Neuronal stem cell (in vitro differentiated cells): Measurements from ENCODE around the gene PPP2R5A.

Experiments
- DNase-seq: peaks from one replicate; pipeline ENCODE4 v3.0.0-alpha.2; 2013; ENCODE audit warnings: low spot score
- H2AFZ ChIP-seq: one replicate; pipeline ENCODE4 v1.6.1; 2013; ENCODE audit warnings: mild to moderate bottlenecking, low read length, inconsistent platforms
- H2AK5ac ChIP-seq: 2 replicates; pipeline ENCODE4 v1.6.1; 2013; ENCODE audit warnings: low read depth, mild to moderate bottlenecking, inconsistent platforms, low read length, moderate library complexity, mixed read lengths
- H2BK120ac ChIP-seq: 2 replicates; pipeline ENCODE4 v1.6.1; 2013; ENCODE audit warnings: low read depth, mild to moderate bottlenecking, inconsistent platforms, low read length, moderate library complexity, mixed read lengths
- H2BK12ac ChIP-seq: one replicate; pipeline ENCODE4 v1.6.1; 2013; ENCODE audit warnings: low read length, inconsistent platforms
- H2BK15ac ChIP-seq: 2 replicates; pipeline ENCODE4 v1.6.1; 2013; ENCODE audit warnings: mild to moderate bottlenecking, low read length, inconsistent platforms, mixed read lengths
- H2BK5ac ChIP-seq: one replicate; pipeline ENCODE4 v1.6.1; 2013; ENCODE audit warnings: inconsistent platforms, mild to moderate bottlenecking, low read length, moderate library complexity
- H3K14ac ChIP-seq: one replicate; pipeline ENCODE4 v1.6.1; 2013; ENCODE audit warnings: low read length, inconsistent platforms
- H3K18ac ChIP-seq: 2 replicates; pipeline ENCODE4 v1.6.1; 2013; ENCODE audit warnings: low read length, inconsistent platforms
- H3K23ac ChIP-seq: 2 replicates; pipeline ENCODE4 v1.6.1; 2013; ENCODE audit warnings: low read depth, mild to moderate bottlenecking, mixed read lengths, low read length, inconsistent platforms; ENCODE audit not compliant: poor library complexity
- H3K27ac ChIP-seq: replicated peaks from 3 replicates; pipeline ENCODE4 v1.5.1; 2013; ENCODE audit warnings: low read length, inconsistent platforms
- H3K27me3 ChIP-seq, 3 experiments: 2 replicates each; pipeline ENCODE4 v1.6.1; 2013; ENCODE audit warnings: low read length in 3 of 3, mild to moderate bottlenecking in 2 of 3, inconsistent platforms in 1 of 3, low read depth in 1 of 3, mixed read lengths in 1 of 3, moderate library complexity in 1 of 3; ENCODE audit not compliant: control insufficient read depth in 3 of 3, insufficient read depth in 3 of 3
- H3K36me3 ChIP-seq, 2 donors: replicated peaks in 1 of 2; 2 replicates each; pipeline ENCODE4 v1.6.1; 2013; ENCODE audit warnings: low read length in 2 of 2; ENCODE audit not compliant: control insufficient read depth in 2 of 2, insufficient read depth in 2 of 2
- H3K4ac ChIP-seq: 2 replicates; pipeline ENCODE4 v1.6.1; 2013; ENCODE audit warnings: inconsistent platforms, mild to moderate bottlenecking, low read length, moderate library complexity
- H3K4me1 ChIP-seq, 2 donors: 1 replicate in 1 of 2; 2 replicates in 1 of 2; pipeline ENCODE4 v1.6.1; 2013; ENCODE audit warnings: low read length in 2 of 2, low read depth in 1 of 2; ENCODE audit not compliant: control insufficient read depth in 2 of 2, insufficient read depth in 1 of 2
- H3K4me2 ChIP-seq: one replicate; pipeline ENCODE4 v1.6.1; 2013; ENCODE audit warnings: mild to moderate bottlenecking, low read length, inconsistent platforms; ENCODE audit not compliant: insufficient read depth, poor library complexity, severe bottlenecking
- H3K4me3 ChIP-seq, 2 donors: 2 replicates each; pipeline ENCODE4 v1.5.1; 2013; ENCODE audit warnings: low read length in 2 of 2, mild to moderate bottlenecking in 2 of 2, inconsistent platforms in 1 of 2, moderate library complexity in 1 of 2
- H3K79me1 ChIP-seq: one replicate; pipeline ENCODE4 v1.6.1; 2013; ENCODE audit warnings: low read depth, mild to moderate bottlenecking, inconsistent platforms, low read length, moderate library complexity
- H3K9ac ChIP-seq: one replicate; pipeline ENCODE4 v1.6.1; 2013; ENCODE audit warnings: mild to moderate bottlenecking, low read depth, low read length, inconsistent platforms; ENCODE audit not compliant: poor library complexity
- H3K9me3 ChIP-seq, 2 donors: replicated peaks in 1 of 2; 2 replicates each; pipeline versions ENCODE3 to v1.6.1; 2013; ENCODE audit warnings: low read length in 2 of 2, mild to moderate bottlenecking in 2 of 2, inconsistent platforms in 1 of 2, low read depth in 1 of 2, mixed read lengths in 1 of 2, moderate library complexity in 1 of 2; ENCODE audit not compliant: control insufficient read depth in 2 of 2, insufficient read depth in 1 of 2
- H4K8ac ChIP-seq: one replicate; pipeline ENCODE4 v1.6.1; 2013; ENCODE audit warnings: low read depth, mild to moderate bottlenecking, inconsistent platforms, low read length, moderate library complexity
- H4K91ac ChIP-seq: one replicate; pipeline ENCODE4 v1.6.1; 2013; ENCODE audit warnings: low read length, low read depth, mild to moderate bottlenecking, inconsistent platforms; ENCODE audit not compliant: poor library complexity
- WGBS, 2 donors: extraction: QIAGEN DNeasy Blood & Tissue Kit; methylation state at CpG; one replicate each; pipeline ENCODE4 v1.1.7; 2013; ENCODE audit warnings: missing lambda C conversion rate in 2 of 2, mixed read lengths in 1 of 2; ENCODE audit not compliant: insufficient read length in 2 of 2, insufficient replicate concordance in 1 of 2; ENCODE audit errors: extremely low coverage in 2 of 2; 5-methylcytosine and 5-hydroxymethylcytosine counted together

PPP2R5A gene

GRCh38 chr1:212288615-212289014 lies 3.4 kb downstream of the PPP2R5A start:
- no peak overlapping the region for H2BK5ac ChIP-seq
- no peak overlapping the region for H4K8ac ChIP-seq
- H4K91ac ChIP-seq: no peak overlapping the region
- no peak overlapping the region for H2AK5ac ChIP-seq
- no peak overlapping the region for H2AFZ ChIP-seq
- H3K4me2 ChIP-seq: no peak overlapping the region
- no peak overlapping the region for H3K4ac ChIP-seq
- no peak overlapping the region for H3K4me3 ChIP-seq
- H3K9me3 ChIP-seq: no peaks in the 10 kb centered on the region
- H2BK120ac ChIP-seq: no peak overlapping the region
- no peak overlapping the region for H2BK15ac ChIP-seq
- H3K18ac ChIP-seq: no peak overlapping the region
- no peaks in the 10 kb centered on the region for H3K36me3 ChIP-seq
- no peak for DNase-seq
- H3K79me1 ChIP-seq: peaks cover 2% of the 10 kb centered on the region
- no peak overlapping the region for H3K23ac ChIP-seq
- H3K14ac ChIP-seq: no peak overlapping the region
- H2BK12ac ChIP-seq: no peak overlapping the region
- H3K27me3 ChIP-seq: peaks cover 0 to 5% (median 0%) of the 10 kb centered on the region in 3 experiments
- no peak overlapping the region for H3K9ac ChIP-seq
- H3K27ac ChIP-seq: no peak overlapping the region
- peaks cover 0 to 2% of the 10 kb centered on the region in 2 donors for H3K4me1 ChIP-seq

DNA sequence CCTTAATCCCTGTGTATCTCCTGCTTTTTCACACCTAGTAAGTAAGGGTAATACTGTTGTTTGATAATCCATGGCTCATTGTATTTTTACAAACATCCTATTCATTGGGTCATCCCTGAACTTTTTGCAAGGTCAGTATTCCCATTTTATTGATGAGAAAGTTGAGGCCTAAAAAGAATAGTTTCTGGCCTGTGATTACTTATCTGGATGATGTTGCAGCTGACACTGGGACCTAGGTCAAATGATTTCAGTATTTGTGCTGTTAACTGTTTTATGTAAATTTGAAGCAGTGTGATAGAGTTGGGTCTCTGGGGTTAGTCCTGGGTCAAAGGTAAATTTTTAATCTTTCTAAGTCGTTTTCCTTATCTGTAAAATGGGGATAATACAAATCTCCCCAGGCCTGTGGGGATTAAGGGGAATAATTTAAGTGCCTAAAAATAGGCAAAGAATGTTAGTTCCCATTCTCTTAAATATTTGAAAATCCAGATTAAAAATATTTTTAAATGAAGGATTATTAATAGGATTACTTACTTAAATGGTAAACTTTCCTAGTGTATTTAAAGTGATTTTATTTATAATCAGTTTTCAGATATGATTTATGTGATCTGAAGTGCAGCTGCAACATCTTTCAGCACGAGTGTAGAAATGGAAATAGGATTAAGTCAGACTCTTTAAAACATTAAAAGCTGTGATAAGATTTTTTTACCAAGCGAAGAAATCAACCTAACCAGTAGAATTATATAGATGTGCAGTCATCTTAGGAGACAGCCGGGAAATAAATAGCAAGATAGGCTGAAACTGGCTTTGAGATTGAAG lies 4.3 kb downstream of the PPP2R5A start:
- no peak overlapping the region for H2AFZ ChIP-seq
- no peak overlapping the region for H3K18ac ChIP-seq
- H2BK15ac ChIP-seq: no peak overlapping the region
- H3K4ac ChIP-seq: no peak overlapping the region
- no peak overlapping the region for H3K4me3 ChIP-seq
- H3K9me3 ChIP-seq: no peaks in the 10 kb centered on the region
- no peak overlapping the region for H3K4me2 ChIP-seq
- no peak overlapping the region for H3K23ac ChIP-seq
- H3K27me3 ChIP-seq: peaks cover 0 to 5% (median 0%) of the 10 kb centered on the region in 3 experiments
- no peak overlapping the region for H4K91ac ChIP-seq
- H3K9ac ChIP-seq: no peak overlapping the region
- H3K36me3 ChIP-seq: no peaks in the 10 kb centered on the region
- no peak overlapping the region for H2BK12ac ChIP-seq
- peaks cover 0 to 2% of the 10 kb centered on the region in 2 donors for H3K4me1 ChIP-seq
- H4K8ac ChIP-seq: no peak overlapping the region
- H2AK5ac ChIP-seq: no peak overlapping the region
- no peak overlapping the region for H3K14ac ChIP-seq
- H3K79me1 ChIP-seq: peaks cover 2% of the 10 kb centered on the region
- no peak overlapping the region for H2BK5ac ChIP-seq
- no CpG with 5 or more reads among the region's 4 CpGs for WGBS, 2 donors
- DNase-seq: no peak
- no peak overlapping the region for H3K27ac ChIP-seq
- H2BK120ac ChIP-seq: no peak overlapping the region

GRCh38 chr1:212290608-212291007 lies 5.4 kb downstream of the PPP2R5A start:
- H2BK120ac ChIP-seq: no peak overlapping the region
- peaks cover 0 to 2% of the 10 kb centered on the region in 2 donors for H3K4me1 ChIP-seq
- H3K36me3 ChIP-seq: no peaks in the 10 kb centered on the region
- no peak overlapping the region for H2AK5ac ChIP-seq
- no peak for DNase-seq
- H3K4me3 ChIP-seq: no peak overlapping the region
- H4K91ac ChIP-seq: no peak overlapping the region
- H3K23ac ChIP-seq: no peak overlapping the region
- no peak overlapping the region for H3K9ac ChIP-seq
- H2BK5ac ChIP-seq: no peak overlapping the region
- H2BK12ac ChIP-seq: no peak overlapping the region
- H2BK15ac ChIP-seq: no peak overlapping the region
- H2AFZ ChIP-seq: no peak overlapping the region
- H3K27me3 ChIP-seq: peaks cover 0 to 5% (median 0%) of the 10 kb centered on the region in 3 experiments
- H3K4ac ChIP-seq: no peak overlapping the region
- H3K14ac ChIP-seq: no peak overlapping the region
- no peak overlapping the region for H4K8ac ChIP-seq
- peaks cover 2% of the 10 kb centered on the region for H3K79me1 ChIP-seq
- no peak overlapping the region for H3K27ac ChIP-seq
- no peak overlapping the region for H3K4me2 ChIP-seq
- no peaks in the 10 kb centered on the region for H3K9me3 ChIP-seq
- H3K18ac ChIP-seq: no peak overlapping the region

- Histone ChIP-seq H2BK120ac (no peak overlapping the region), H3K4me1 (peaks cover 0 to 2% of the 10 kb centered on the region in 2 donors), H4K91ac (no peak overlapping the region), H3K14ac (no peak overlapping the region), H3K4ac (no peak overlapping the region), H3K27ac (no peak overlapping the region), H3K4me2 (no peak overlapping the region), H2AFZ (no peak overlapping the region), H3K18ac (no peak overlapping the region), H3K9me3 (no peaks in the 10 kb centered on the region), H3K27me3 (peaks cover 0 to 2% (median 0%) of the 10 kb centered on the region in 3 experiments), H2BK12ac (no peak overlapping the region), H2BK15ac (no peak overlapping the region), H4K8ac (no peak overlapping the region), H3K79me1 (no peaks in the 10 kb centered on the region), H2AK5ac (no peak overlapping the region), H3K9ac (no peak overlapping the region), H3K4me3 (no peak overlapping the region), H2BK5ac (no peak overlapping the region), H3K36me3 (no peaks in the 10 kb centered on the region), H3K23ac (no peak overlapping the region)
- peak; percentile 60 for DNase-seq
- WGBS, 2 donors: no CpG with 5 or more reads among the region's 6 CpGs
These were observed 6.4 kb downstream of the PPP2R5A start for GRCh38 chr1:212291505-212292134.
